GM12878 (cell line): ENCODE measurements around the gene PLD3. TPM values are rescaled to one million over a fixed set of nuclear protein-coding genes. Genes with fewer than 3 reads are reported as not detected.

Experiments
- ATAC-seq: fragments of 200-7000 bp; cut with Tn5 transposase; 3 replicates; pipeline ENCODE4 v1.9.1; 2020; ENCODE audit warnings: mild to moderate bottlenecking, moderate library complexity
- BruUV-seq: library from RNA; stranded (reverse); fragments of 400-500 nt; replicated peaks from 2 replicates; lab custom pipeline; 2021; lab: Mats Ljungman, UMichigan
- CTCF ChIA-PET: fragments of 300-600 bp; sonication (Branson Sonifier 250); formaldehyde crosslinking; extraction: SDS; loops from one replicate; lab custom pipeline; 2021; ENCODE audit warnings: inconsistent platforms; lab: Yijun Ruan, JAX
- POLR2A ChIA-PET: fragments of 350-600 bp; formaldehyde crosslinking; extraction: SDS; loops from one replicate; lab custom pipeline; 2021; ENCODE audit warnings: inconsistent platforms; lab: Charles Lee
- RAD21 ChIA-PET: fragments of 300-600 bp; sonication (Branson Sonifier 250); formaldehyde crosslinking; loops from one replicate; lab custom pipeline; 2023; ENCODE audit warnings: antibody characterized with exemption; ENCODE audit not compliant: unreplicated experiment; lab: Charles Lee
- SMC1A ChIA-PET: fragments of 300-600 bp; sonication (Branson Sonifier 250); formaldehyde crosslinking; loops from one replicate; lab custom pipeline; 2023; ENCODE audit not compliant: unreplicated experiment, uncharacterized antibody; lab: Charles Lee
- DNase-seq: peaks from one replicate; pipeline ENCODE4 v3.0.0-alpha.2; 2011; ENCODE audit warnings: low read depth, low spot score
- FAIRE-seq: peaks from 3 replicates; lab custom pipeline; 2011; peaks lifted over from hg19 to GRCh38; lab: Jason Lieb, UNC
- H2AFZ ChIP-seq: 2 replicates; pipeline ENCODE4 v1.6.0; 2011; ENCODE audit warnings: low read depth, low read length, control low read depth; ENCODE audit not compliant: control insufficient read depth
- H3K27ac ChIP-seq: 2 replicates; pipeline ENCODE4 v1.5.1; 2011; ENCODE audit warnings: control low read depth; ENCODE audit not compliant: control insufficient read depth, insufficient read depth
- H3K27me3 ChIP-seq, 2 experiments: replicated peaks in 1 of 2; 2 replicates each; pipeline versions ENCODE4 v1.6.0 to v1.6.1; 2011; ENCODE audit warnings: low read length in 1 of 2; ENCODE audit not compliant: control insufficient read depth in 2 of 2, insufficient read depth in 2 of 2
- H3K36me3 ChIP-seq, 2 experiments: 2 replicates each; pipeline ENCODE4 v1.5.1; 2011; ENCODE audit warnings: low read length in 1 of 2; ENCODE audit not compliant: control insufficient read depth in 2 of 2, insufficient read depth in 2 of 2
- H3K4me1 ChIP-seq: 2 replicates; pipeline ENCODE4 v1.6.1; 2011; ENCODE audit warnings: mild to moderate bottlenecking, low read length, moderate library complexity, mixed read lengths; ENCODE audit not compliant: control insufficient read depth, insufficient read depth
- H3K4me2 ChIP-seq: 2 replicates; pipeline ENCODE4 v1.6.0; 2011; ENCODE audit warnings: control low read depth; ENCODE audit not compliant: control insufficient read depth, insufficient read depth
- H3K4me3 ChIP-seq: fragments of 200-600 bp; sonication (generic); 2 replicates; pipeline ENCODE4 v1.5.1; 2016
- H3K79me2 ChIP-seq: 2 replicates; pipeline ENCODE4 v1.6.0; 2011; ENCODE audit warnings: low read length; ENCODE audit not compliant: control insufficient read depth, insufficient read depth
- H3K9ac ChIP-seq: 2 replicates; pipeline ENCODE4 v1.8.0; 2011; ENCODE audit warnings: low read length, control low read depth, mixed read lengths; ENCODE audit not compliant: control insufficient read depth, insufficient read depth
- H3K9me3 ChIP-seq: replicated peaks from 3 replicates; pipeline ENCODE4 v1.5.1; 2011; ENCODE audit warnings: mild to moderate bottlenecking, low read length; ENCODE audit not compliant: control insufficient read depth, insufficient read depth
- H4K20me1 ChIP-seq: 2 replicates; pipeline ENCODE4 v1.6.0; 2011; ENCODE audit not compliant: control insufficient read depth, insufficient read depth
- HDGF ChIP-seq: fragments of 450-650 bp; IDR thresholded peaks from 2 replicates; pipeline ENCODE4 v1.6.1; 2016; ENCODE audit warnings: antibody characterized with exemption
- JUND ChIP-seq: IDR thresholded peaks from 2 replicates; pipeline ENCODE4 v1.6.1; 2012; ENCODE audit warnings: low read depth, mild to moderate bottlenecking, low read length, improper control_type of control experiment, moderate library complexity
- MEF2B ChIP-seq: fragments of 450-650 bp; IDR thresholded peaks from 2 replicates; pipeline ENCODE4 v1.6.1; 2018; ENCODE audit warnings: mild to moderate bottlenecking, moderate library complexity; ENCODE audit not compliant: partially characterized antibody, poor library complexity, severe bottlenecking
- MXI1 ChIP-seq: fragments of 150-350 bp; IDR thresholded peaks from 2 replicates; pipeline ENCODE4 v1.6.1; 2011; ENCODE audit warnings: low read depth, mild to moderate bottlenecking, inconsistent platforms, low read length, improper control_type of control experiment
- NFIC ChIP-seq: IDR thresholded peaks from 2 replicates; pipeline ENCODE4 v1.6.1; 2012; ENCODE audit warnings: low read depth, mild to moderate bottlenecking, inconsistent platforms, low read length, moderate library complexity
- POLR2A ChIP-seq: IDR thresholded peaks from 2 replicates; pipeline ENCODE4 v1.6.1; 2011; ENCODE audit warnings: low read depth, mild to moderate bottlenecking, low read length
- TCF12 ChIP-seq: IDR thresholded peaks from 2 replicates; pipeline ENCODE4 v1.6.1; 2011; ENCODE audit warnings: low read depth, mild to moderate bottlenecking, low read length
- YY1 ChIP-seq: IDR thresholded peaks from 2 replicates; pipeline ENCODE4 v1.6.1; 2011; ENCODE audit warnings: low read depth, mild to moderate bottlenecking, low read length
- WGBS: methylation state at CpG from one replicate; pipeline ENCODE4 v1.1.6; 2016; ENCODE audit warnings: low lambda C conversion rate; ENCODE audit not compliant: insufficient replicate concordance, insufficient coverage; ENCODE audit errors: missing lambda C conversion rate; 5-methylcytosine and 5-hydroxymethylcytosine counted together
- in situ Hi-C: fragments of 300-500 bp; cut with MboI; formaldehyde crosslinking; loops from 9 replicates; pipeline ENCODE4 v1.14.3; 2018; ENCODE audit warnings: mixed read lengths
- intact Hi-C: fragments of 100-400 bp; cut with micrococcal nuclease; formaldehyde crosslinking; loops from one replicate; pipeline ENCODE4 v1.14.2; 2022; ENCODE audit not compliant: unreplicated experiment
- polyA plus RNA-seq, 11 experiments: library from polyadenylated mRNA; depleted of rRNA in 4 of 11; unstranded in 6 of 11; stranded (reverse) in 5 of 11; fragments of >200 nt; fragmentation: Nextera tagmentation in 4 of 11; fragmentation: Illumina TruSeq in 1 of 11; extraction: Ambion mirVana in 4 of 11; extraction: Trizol in 1 of 11; gene quantifications; 1 replicate in 1 of 11; 2 replicates in 10 of 11; pipeline versions ENCODE4 v1.2.1 to v1.2.3, GENCODE V29; 2011 to 2016; ENCODE audit warnings: inconsistent platforms in 2 of 11, missing spikeins in 2 of 11, low read depth in 1 of 11
- total RNA-seq, 4 experiments: library from RNA; depleted of rRNA in 3 of 4; stranded (reverse); fragments of >200 nt in 3 of 4; fragmentation: Illumina TruSeq in 1 of 4; extraction: Trizol in 1 of 4; gene quantifications; 2 replicates each; pipeline versions ENCODE4 v1.2.1 to v1.2.3, GENCODE V29; 2013 to 2021
- TF ChIP-seq, protein P1 (sequence below): fragments of 450-650 bp; IDR thresholded peaks from 2 replicates; pipeline ENCODE4 v1.6.1; 2018; ENCODE audit warnings: borderline replicate concordance, mild to moderate bottlenecking; ENCODE audit not compliant: partially characterized antibody
- TF ChIP-seq, protein P2 (sequence below): fragments of 450-650 bp; formaldehyde crosslinking; IDR thresholded peaks from 2 replicates; pipeline ENCODE4 v1.4.0; 2020; ENCODE audit warnings: mild to moderate bottlenecking, moderate library complexity
- TF ChIP-seq, protein P3 (sequence below): IDR thresholded peaks from 2 replicates; pipeline ENCODE4 v1.6.1; 2012; ENCODE audit warnings: low read depth, low read length, improper control_type of control experiment
- TF ChIP-seq, protein P4 (sequence below), 3 experiments: IDR thresholded peaks in 2 of 3; conservative IDR thresholded peaks in 1 of 3; 2 replicates each; pipeline ENCODE4 v1.5.1; 2011; ENCODE audit warnings: low read depth in 3 of 3, low read length in 3 of 3, mild to moderate bottlenecking in 3 of 3, control low read depth in 2 of 3, moderate library complexity in 2 of 3, inconsistent platforms in 1 of 3, mixed read lengths in 1 of 3; ENCODE audit not compliant: control insufficient read depth in 2 of 3, insufficient read depth in 1 of 3; ENCODE audit errors: extremely low read depth in 1 of 3

PLD3 gene
- total and polyA plus RNA-seq, 10 of the 15 experiments (the other 5 are each of a cell fraction or from before 2014, with no cell fraction given): 1.3 to 134 (median 72.7) TPM

DNA sequence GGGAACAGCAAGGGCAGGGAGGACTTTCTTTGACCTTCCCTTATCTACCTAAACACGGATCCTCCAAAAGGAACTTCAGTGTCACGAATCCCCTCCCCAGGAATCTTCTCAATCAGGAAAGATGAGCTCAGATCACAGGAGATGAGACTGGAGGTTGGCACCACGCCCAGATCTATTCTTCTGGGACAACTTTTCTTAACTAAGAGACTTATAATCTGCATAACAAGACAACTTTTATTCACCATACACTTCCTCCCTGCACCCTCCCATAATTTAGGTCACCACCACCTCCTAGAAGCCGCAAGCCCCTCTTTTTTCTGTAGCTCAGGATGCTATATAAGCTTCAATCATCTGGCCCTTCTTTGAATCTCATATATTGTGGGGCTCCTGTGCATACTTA is 44.2 kb upstream of the PLD3 start:
- intact Hi-C loops (loop anchor here (2.0 kb wide), 1 partner anchor 140 kb away; the partner anchor contains the start of gene SERTAD3), in situ Hi-C loops (loop anchor here (10.0 kb wide), 1 partner anchor 300 kb away; the partner anchor contains the start of gene LTBP4)
- Histone ChIP-seq H3K79me2 (no peaks in the 10 kb centered on the region), H3K36me3 (no peaks in the 10 kb centered on the region), H4K20me1 (no peaks in the 10 kb centered on the region), H2AFZ (no peak overlapping the region), H3K27me3 (no peaks in the 10 kb centered on the region), H3K9me3 (no peaks in the 10 kb centered on the region), H3K4me2 (no peak overlapping the region), H3K9ac (no peak overlapping the region), H3K27ac (no peak overlapping the region), H3K4me3 (no peak overlapping the region), H3K4me1 (no peaks in the 10 kb centered on the region)
- BruUV-seq: TSS peak; percentile 47
- FAIRE-seq (no peak), DNase-seq (no peak), ATAC-seq (no peak)
- ChIA-PET RAD21 (interaction anchor here (1.3 to 2.5 kb wide), 10 partner anchors 52 to 299 kb away, joined by 4 to 28 read pairs (median 9); partner anchors contain the start of genes BLVRB and SERTAD3), CTCF (interaction anchor here (0.9 to 3.0 kb wide), 23 partner anchors 10 to 342 kb away, joined by 3 to 31 read pairs (median 8); partner anchors contain the start of genes BLVRB, LTBP4 and SERTAD3), SMC1A (interaction anchor here (0.8 to 2.6 kb wide), 11 partner anchors 8 to 319 kb away, joined by 3 to 24 read pairs (median 5); partner anchors contain the start of genes BLVRB and SERTAD3), POLR2A (no interaction called here)
- WGBS: 63% methylated on average over 4 of the region's 4 CpGs
- TF ChIP-seq, protein P1, sequence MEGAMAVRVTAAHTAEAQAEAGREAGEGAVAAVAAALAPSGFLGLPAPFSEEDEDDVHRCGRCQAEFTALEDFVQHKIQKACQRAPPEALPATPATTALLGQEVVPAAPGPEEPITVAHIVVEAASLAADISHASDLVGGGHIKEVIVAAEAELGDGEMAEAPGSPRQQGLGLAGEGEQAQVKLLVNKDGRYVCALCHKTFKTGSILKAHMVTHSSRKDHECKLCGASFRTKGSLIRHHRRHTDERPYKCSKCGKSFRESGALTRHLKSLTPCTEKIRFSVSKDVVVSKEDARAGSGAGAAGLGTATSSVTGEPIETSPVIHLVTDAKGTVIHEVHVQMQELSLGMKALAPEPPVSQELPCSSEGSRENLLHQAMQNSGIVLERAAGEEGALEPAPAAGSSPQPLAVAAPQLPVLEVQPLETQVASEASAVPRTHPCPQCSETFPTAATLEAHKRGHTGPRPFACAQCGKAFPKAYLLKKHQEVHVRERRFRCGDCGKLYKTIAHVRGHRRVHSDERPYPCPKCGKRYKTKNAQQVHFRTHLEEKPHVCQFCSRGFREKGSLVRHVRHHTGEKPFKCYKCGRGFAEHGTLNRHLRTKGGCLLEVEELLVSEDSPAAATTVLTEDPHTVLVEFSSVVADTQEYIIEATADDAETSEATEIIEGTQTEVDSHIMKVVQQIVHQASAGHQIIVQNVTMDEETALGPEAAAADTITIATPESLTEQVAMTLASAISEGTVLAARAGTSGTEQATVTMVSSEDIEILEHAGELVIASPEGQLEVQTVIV: no peak
- TF ChIP-seq, protein P2, sequence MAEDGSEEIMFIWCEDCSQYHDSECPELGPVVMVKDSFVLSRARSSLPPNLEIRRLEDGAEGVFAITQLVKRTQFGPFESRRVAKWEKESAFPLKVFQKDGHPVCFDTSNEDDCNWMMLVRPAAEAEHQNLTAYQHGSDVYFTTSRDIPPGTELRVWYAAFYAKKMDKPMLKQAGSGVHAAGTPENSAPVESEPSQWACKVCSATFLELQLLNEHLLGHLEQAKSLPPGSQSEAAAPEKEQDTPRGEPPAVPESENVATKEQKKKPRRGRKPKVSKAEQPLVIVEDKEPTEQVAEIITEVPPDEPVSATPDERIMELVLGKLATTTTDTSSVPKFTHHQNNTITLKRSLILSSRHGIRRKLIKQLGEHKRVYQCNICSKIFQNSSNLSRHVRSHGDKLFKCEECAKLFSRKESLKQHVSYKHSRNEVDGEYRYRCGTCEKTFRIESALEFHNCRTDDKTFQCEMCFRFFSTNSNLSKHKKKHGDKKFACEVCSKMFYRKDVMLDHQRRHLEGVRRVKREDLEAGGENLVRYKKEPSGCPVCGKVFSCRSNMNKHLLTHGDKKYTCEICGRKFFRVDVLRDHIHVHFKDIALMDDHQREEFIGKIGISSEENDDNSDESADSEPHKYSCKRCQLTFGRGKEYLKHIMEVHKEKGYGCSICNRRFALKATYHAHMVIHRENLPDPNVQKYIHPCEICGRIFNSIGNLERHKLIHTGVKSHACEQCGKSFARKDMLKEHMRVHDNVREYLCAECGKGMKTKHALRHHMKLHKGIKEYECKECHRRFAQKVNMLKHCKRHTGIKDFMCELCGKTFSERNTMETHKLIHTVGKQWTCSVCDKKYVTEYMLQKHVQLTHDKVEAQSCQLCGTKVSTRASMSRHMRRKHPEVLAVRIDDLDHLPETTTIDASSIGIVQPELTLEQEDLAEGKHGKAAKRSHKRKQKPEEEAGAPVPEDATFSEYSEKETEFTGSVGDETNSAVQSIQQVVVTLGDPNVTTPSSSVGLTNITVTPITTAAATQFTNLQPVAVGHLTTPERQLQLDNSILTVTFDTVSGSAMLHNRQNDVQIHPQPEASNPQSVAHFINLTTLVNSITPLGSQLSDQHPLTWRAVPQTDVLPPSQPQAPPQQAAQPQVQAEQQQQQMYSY (CRISPR knock-in tag): no peak
- TF ChIP-seq HDGF (no peak), POLR2A (no peak), MEF2B (no peak), NFIC (no peak), JUND (no peak), TCF12 (no peak), MXI1 (no peak), YY1 (no peak)
- TF ChIP-seq, protein P3, sequence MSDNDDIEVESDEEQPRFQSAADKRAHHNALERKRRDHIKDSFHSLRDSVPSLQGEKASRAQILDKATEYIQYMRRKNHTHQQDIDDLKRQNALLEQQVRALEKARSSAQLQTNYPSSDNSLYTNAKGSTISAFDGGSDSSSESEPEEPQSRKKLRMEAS: no peak
- TF ChIP-seq, protein P4, sequence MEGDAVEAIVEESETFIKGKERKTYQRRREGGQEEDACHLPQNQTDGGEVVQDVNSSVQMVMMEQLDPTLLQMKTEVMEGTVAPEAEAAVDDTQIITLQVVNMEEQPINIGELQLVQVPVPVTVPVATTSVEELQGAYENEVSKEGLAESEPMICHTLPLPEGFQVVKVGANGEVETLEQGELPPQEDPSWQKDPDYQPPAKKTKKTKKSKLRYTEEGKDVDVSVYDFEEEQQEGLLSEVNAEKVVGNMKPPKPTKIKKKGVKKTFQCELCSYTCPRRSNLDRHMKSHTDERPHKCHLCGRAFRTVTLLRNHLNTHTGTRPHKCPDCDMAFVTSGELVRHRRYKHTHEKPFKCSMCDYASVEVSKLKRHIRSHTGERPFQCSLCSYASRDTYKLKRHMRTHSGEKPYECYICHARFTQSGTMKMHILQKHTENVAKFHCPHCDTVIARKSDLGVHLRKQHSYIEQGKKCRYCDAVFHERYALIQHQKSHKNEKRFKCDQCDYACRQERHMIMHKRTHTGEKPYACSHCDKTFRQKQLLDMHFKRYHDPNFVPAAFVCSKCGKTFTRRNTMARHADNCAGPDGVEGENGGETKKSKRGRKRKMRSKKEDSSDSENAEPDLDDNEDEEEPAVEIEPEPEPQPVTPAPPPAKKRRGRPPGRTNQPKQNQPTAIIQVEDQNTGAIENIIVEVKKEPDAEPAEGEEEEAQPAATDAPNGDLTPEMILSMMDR (IDR thresholded peaks at IDR 0.05 in 2 of 3, conservative IDR thresholded peaks at IDR 0.05 in 1 of 3; ENCODE audit: control insufficient read depth in 2 of 3, extremely low read depth in 1 of 3, insufficient read depth in 1 of 3, low read depth in 3 of 3, low read length in 3 of 3): no peak
